Mononuclear cell (primary cell): ENCODE results near the gene AFF4. TPM values are rescaled to one million over a fixed set of nuclear protein-coding genes. Genes with fewer than 3 reads are reported as not detected.
A peak's percentile ranks its signal among the peaks of the same experiment; 100 is the strongest.

Source experiments
- H3K27me3 ChIP-seq: 2 replicates; pipeline ENCODE4 v1.6.0; 2011; ENCODE audit warnings: low read length, control low read depth; ENCODE audit not compliant: insufficient read depth
- H3K4me1 ChIP-seq: 2 replicates; pipeline ENCODE4 v1.5.1; 2011; ENCODE audit warnings: mild to moderate bottlenecking, low read length, control low read depth; ENCODE audit not compliant: insufficient read depth
- H3K4me3 ChIP-seq: 2 replicates; pipeline ENCODE4 v1.5.1; 2011; ENCODE audit warnings: mild to moderate bottlenecking, low read length, moderate library complexity
- H3K9me3 ChIP-seq: 2 replicates; pipeline ENCODE4 v1.5.1; 2011; ENCODE audit warnings: low read depth, mild to moderate bottlenecking, control low read depth, low read length
- total RNA-seq: library from RNA; depleted of rRNA; stranded (reverse); fragments of >200 nt; gene quantifications from one replicate; pipeline ENCODE4 v1.2.3, GENCODE V29; 2012

Gene AFF4
- total RNA-seq, 1 donor = 83.2 TPM

GRCh38 chr5:132886064-132886823 lies 77.2 kb downstream of the AFF4 start:
- H3K4me1 ChIP-seq = no peaks in the 10 kb centered on the region
- no peaks in the 10 kb centered on the region for H3K9me3 ChIP-seq
- H3K27me3 ChIP-seq = no peaks in the 10 kb centered on the region
- no peak overlapping the region for H3K4me3 ChIP-seq

GRCh38 chr5:132884548-132884947 lies 78.9 kb downstream of the AFF4 start:
- Histone ChIP-seq H3K4me3 (no peak overlapping the region), H3K9me3 (no peaks in the 10 kb centered on the region), H3K4me1 (no peaks in the 10 kb centered on the region)

GRCh38 chr5:132883261-132883834 lies 80.1 kb downstream of the AFF4 start:
- Histone ChIP-seq H3K4me1 (no peaks in the 10 kb centered on the region), H3K9me3 (no peaks in the 10 kb centered on the region), H3K27me3 (no peaks in the 10 kb centered on the region), H3K4me3 (no peak overlapping the region)

More at GRCh38 chr5:132884548-132884947, 78.9 kb downstream of the AFF4 start:
- no peaks in the 10 kb centered on the region for H3K27me3 ChIP-seq

GRCh38 chr5:132877938-132878337 lies 85.5 kb downstream of the AFF4 start:
- no peaks in the 10 kb centered on the region for H3K27me3 ChIP-seq
- H3K4me1 ChIP-seq = no peaks in the 10 kb centered on the region
- no peaks in the 10 kb centered on the region for H3K9me3 ChIP-seq
- no peak overlapping the region for H3K4me3 ChIP-seq

GRCh38 chr5:132877466-132877865 lies 86.0 kb downstream of the AFF4 start:
- H3K4me3 ChIP-seq = no peak overlapping the region
- H3K27me3 ChIP-seq = no peaks in the 10 kb centered on the region
- no peaks in the 10 kb centered on the region for H3K9me3 ChIP-seq
- no peaks in the 10 kb centered on the region for H3K4me1 ChIP-seq

- Histone ChIP-seq H3K27me3 (no peaks in the 10 kb centered on the region), H3K9me3 (no peaks in the 10 kb centered on the region), H3K4me1 (no peaks in the 10 kb centered on the region), H3K4me3 (no peak overlapping the region)
Observed at GRCh38 chr5:132876020-132876759, 87.2 kb downstream of the AFF4 start.

- Histone ChIP-seq H3K4me1 (no peaks in the 10 kb centered on the region), H3K27me3 (no peaks in the 10 kb centered on the region), H3K4me3 (no peak overlapping the region), H3K9me3 (no peaks in the 10 kb centered on the region)
Observed at GRCh38 chr5:132873930-132874271, 89.5 kb downstream of the AFF4 start.

GRCh38 chr5:132873119-132873929 lies 90.1 kb downstream of the AFF4 start, which contains the start of gene LEAP2:
TSS of gene LEAP2 (plus strand) at chr5:132873668. CDS start at chr5:132873695, 27 bp downstream.
- H3K27me3 ChIP-seq = no peaks in the 10 kb centered on the region
- no peak within 1 kb of the TSS for H3K4me3 ChIP-seq
- no peaks in the 10 kb centered on the region for H3K9me3 ChIP-seq
- H3K4me1 ChIP-seq = no peaks in the 10 kb centered on the region

GRCh38 chr5:132872788-132873118 lies 90.7 kb downstream of the AFF4 start:
- Histone ChIP-seq H3K4me3 (no peak overlapping the region), H3K4me1 (peaks cover under 1% of the 10 kb centered on the region), H3K9me3 (no peaks in the 10 kb centered on the region), H3K27me3 (no peaks in the 10 kb centered on the region)

GRCh38 chr5:132871459-132872284 lies 91.8 kb downstream of the AFF4 start:
- Histone ChIP-seq H3K4me3 (no peak overlapping the region), H3K27me3 (no peaks in the 10 kb centered on the region), H3K9me3 (no peaks in the 10 kb centered on the region), H3K4me1 (peaks cover 10% of the 10 kb centered on the region)

- Histone ChIP-seq H3K9me3 (no peaks in the 10 kb centered on the region), H3K4me1 (peaks cover 12% of the 10 kb centered on the region), H3K27me3 (no peaks in the 10 kb centered on the region), H3K4me3 (no peak overlapping the region)
Observed at GRCh38 chr5:132870801-132871200, 92.6 kb downstream of the AFF4 start.

- Histone ChIP-seq H3K9me3 (no peaks in the 10 kb centered on the region), H3K4me3 (no peak overlapping the region), H3K27me3 (no peaks in the 10 kb centered on the region), H3K4me1 (peaks cover 18% of the 10 kb centered on the region)
Observed at GRCh38 chr5:132868754-132869153, 94.7 kb downstream of the AFF4 start.

GRCh38 chr5:132867046-132867451 lies 96.4 kb downstream of the AFF4 start:
- Histone ChIP-seq H3K9me3 (no peaks in the 10 kb centered on the region), H3K4me1 (peaks cover 18% of the 10 kb centered on the region), H3K27me3 (no peaks in the 10 kb centered on the region), H3K4me3 (peak overlapping the region; percentile 63)

GRCh38 chr5:132866342-132867045 lies 96.9 kb downstream of the AFF4 start, which contains the start of the genes GDF9 and UQCRQ:
TSS of gene GDF9 (minus strand) at chr5:132866469. CDS start at chr5:132864533, 1,936 bp downstream.
TSS of gene UQCRQ (plus strand) at chr5:132866642. CDS start at chr5:132866882, 240 bp downstream.
- Histone ChIP-seq H3K9me3 (no peaks in the 10 kb centered on the region), H3K4me3 (peak within 1 kb of the TSS; percentile 63), H3K27me3 (no peaks in the 10 kb centered on the region), H3K4me1 (peaks cover 18% of the 10 kb centered on the region)
